Uterus (tissue), 2 donors: ENCODE data around the gene P2RY2.

Experiments used
- CTCF ChIP-seq, 4 experiments: fragments of 200-600 bp in 2 of 4; fragments of 450-650 bp in 2 of 4; sonication (generic) in 2 of 4; IDR thresholded peaks; one replicate each; pipeline ENCODE4 v1.5.1; 2016 to 2019; ENCODE audit warnings: antibody characterized with exemption in 4 of 4, mild to moderate bottlenecking in 2 of 4, moderate library complexity in 1 of 4
- POLR2A ChIP-seq, 2 donors: fragments of 450-650 bp; IDR thresholded peaks; one replicate each; pipeline ENCODE4 v1.6.1; 2016; ENCODE audit warnings: antibody characterized with exemption in 2 of 2, mild to moderate bottlenecking in 1 of 2, moderate library complexity in 1 of 2

GRCh38 chr11:73191151-73191550 is 26.9 kb upstream of the P2RY2 start:
- TF ChIP-seq CTCF (IDR thresholded peaks at IDR 0.05) (no peak), POLR2A (IDR thresholded peaks at IDR 0.05) (no peak)
